Liver (tissue), 9 donors: ENCODE data around the gene DNM1L. TPM values are rescaled to one million over a fixed set of nuclear protein-coding genes. Genes with fewer than 3 reads are reported as not detected.
"Not testable (repeated sequence)": the region's sequence is repeated elsewhere in the genome, so short reads cannot be mapped to it uniquely, and the experiment has no call there.

Experiments used
- DNase-seq: peaks from one replicate; pipeline ENCODE4 v3.0.0-alpha.2; 2017; ENCODE audit warnings: low spot score
- H3K27ac ChIP-seq, 2 donors: one replicate each; pipeline ENCODE4 v1.7.0; 2013; ENCODE audit warnings: inconsistent platforms in 2 of 2, low read length in 2 of 2, control low read depth in 1 of 2, low read depth in 1 of 2, mild to moderate bottlenecking in 1 of 2
- H3K27me3 ChIP-seq, 4 donors: one replicate each; pipeline versions ENCODE4 v1.6.1 to v1.7.0; 2013; ENCODE audit warnings: low read length in 3 of 4, inconsistent platforms in 1 of 4, mild to moderate bottlenecking in 1 of 4, moderate library complexity in 1 of 4; ENCODE audit not compliant: control insufficient read depth in 4 of 4, insufficient read depth in 4 of 4
- H3K36me3 ChIP-seq, 4 donors: one replicate each; pipeline versions ENCODE4 v1.6.1 to v1.7.0; 2013; ENCODE audit warnings: low read length in 3 of 4, mild to moderate bottlenecking in 3 of 4, low read depth in 1 of 4, moderate library complexity in 1 of 4; ENCODE audit not compliant: control insufficient read depth in 4 of 4, insufficient read depth in 3 of 4
- H3K4me1 ChIP-seq, 4 donors: one replicate each; pipeline versions ENCODE4 v1.6.1 to v1.7.0; 2013; ENCODE audit warnings: low read length in 3 of 4, mild to moderate bottlenecking in 3 of 4, moderate library complexity in 1 of 4; ENCODE audit not compliant: control insufficient read depth in 4 of 4, insufficient read depth in 4 of 4
- H3K4me3 ChIP-seq, 3 donors: one replicate each; pipeline versions ENCODE4 v1.6.1 to v1.7.0; 2013; ENCODE audit warnings: low read length in 3 of 3, control low read depth in 1 of 3, low read depth in 1 of 3, mild to moderate bottlenecking in 1 of 3
- H3K9ac ChIP-seq, 2 donors: one replicate each; pipeline ENCODE4 v1.7.0; 2013; ENCODE audit warnings: low read length in 2 of 2, mild to moderate bottlenecking in 2 of 2, moderate library complexity in 2 of 2, control low read depth in 1 of 2, low read depth in 1 of 2
- H3K9me3 ChIP-seq, 4 donors: one replicate each; pipeline versions ENCODE4 v1.6.1 to v1.7.0; 2013; ENCODE audit warnings: low read length in 3 of 4; ENCODE audit not compliant: control insufficient read depth in 4 of 4
- EGR1 ChIP-seq, 2 donors: IDR thresholded peaks; 2 replicates each; pipeline ENCODE4 v1.6.1; 2016 to 2018; ENCODE audit warnings: antibody characterized with exemption in 2 of 2, low read depth in 2 of 2
- FOXA1 ChIP-seq: IDR thresholded peaks from 2 replicates; pipeline ENCODE4 v1.6.1; 2016; ENCODE audit warnings: antibody characterized with exemption
- FOXA2 ChIP-seq: IDR thresholded peaks from 2 replicates; pipeline ENCODE4 v1.6.1; 2016; ENCODE audit warnings: antibody characterized with exemption
- RAD21 ChIP-seq, 2 donors: IDR thresholded peaks; 2 replicates each; pipeline ENCODE4 v1.6.1; 2016; ENCODE audit warnings: antibody characterized with exemption in 2 of 2, mild to moderate bottlenecking in 2 of 2
- RXRA ChIP-seq, 2 donors: IDR thresholded peaks; 2 replicates each; pipeline ENCODE4 v1.6.1; 2017 to 2018; ENCODE audit warnings: antibody characterized with exemption in 2 of 2, mild to moderate bottlenecking in 1 of 2
- SP1 ChIP-seq: IDR thresholded peaks from 2 replicates; pipeline ENCODE4 v1.6.1; 2018; ENCODE audit warnings: antibody characterized with exemption, mild to moderate bottlenecking
- TAF1 ChIP-seq: conservative IDR thresholded peaks from 2 replicates; pipeline ENCODE4 v1.6.1; 2016; ENCODE audit warnings: antibody characterized with exemption, mild to moderate bottlenecking
- WGBS: extraction: QIAGEN DNeasy Blood & Tissue Kit; methylation state at CpG from one replicate; pipeline ENCODE4 v1.1.7; 2013; 5-methylcytosine and 5-hydroxymethylcytosine counted together
- polyA plus RNA-seq, 2 donors: library from polyadenylated mRNA; stranded (reverse) in 1 of 2; unstranded in 1 of 2; fragments of 200-250 nt in 1 of 2; fragments of >200 nt in 1 of 2; fragmentation: Nextera tagmentation in 1 of 2; extraction: Ambion mirVana in 1 of 2; gene quantifications; one replicate each; pipeline versions ENCODE4 v1.2.1 to v1.2.3, GENCODE V29; 2013 to 2015
- total RNA-seq, 2 donors: library from RNA; depleted of rRNA; stranded (reverse); fragments of >200 nt; gene quantifications; one replicate each; pipeline ENCODE4 v1.2.3, GENCODE V29; 2014
- TF ChIP-seq, protein P1 (sequence below): IDR thresholded peaks from 2 replicates; pipeline ENCODE4 v1.6.1; 2016; ENCODE audit warnings: antibody characterized with exemption
- TF ChIP-seq, protein P2 (sequence below): IDR thresholded peaks from 2 replicates; pipeline ENCODE4 v1.6.1; 2016; ENCODE audit warnings: antibody characterized with exemption
- TF ChIP-seq, protein P3 (sequence below): IDR thresholded peaks from 2 replicates; pipeline ENCODE4 v1.6.1; 2016; ENCODE audit warnings: antibody characterized with exemption, mild to moderate bottlenecking
- donor health status: healthy.
- donor health status: healthy.
- donor health status: healthy.
- donor health status: healthy.
- donor health status: healthy.

Gene DNM1L
- total and polyA plus RNA-seq, 4 donors = 9.5 to 33.9 (median 17.1) TPM

DNA sequence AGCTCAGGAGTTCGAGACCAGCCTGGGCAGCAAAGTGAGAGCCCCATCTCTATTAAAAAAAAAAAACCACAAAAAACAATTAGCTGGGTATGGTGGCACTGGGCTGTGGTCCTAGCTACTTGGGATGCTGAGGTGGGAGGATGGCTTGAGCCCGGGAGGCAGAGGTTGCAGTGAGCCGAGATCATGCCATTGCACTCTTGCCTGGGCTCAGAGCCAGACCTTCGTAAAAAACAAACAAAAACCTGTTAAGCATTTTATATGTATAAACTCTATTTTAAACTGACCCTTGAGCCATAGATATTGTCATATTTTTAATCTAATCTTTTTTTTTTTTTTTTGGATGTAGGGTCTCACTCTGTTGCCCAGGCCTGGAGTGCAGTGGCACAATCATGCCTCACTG lies 35.7 kb downstream of the DNM1L start:
- Histone ChIP-seq H3K4me1 (no peaks in the 10 kb centered on the region), H3K9ac (no peak overlapping the region), H3K9me3 (no peaks in the 10 kb centered on the region), H3K27ac (no peak overlapping the region), H3K4me3 (no peak overlapping the region), H3K36me3 (peaks cover 4 to 18% (median 9%) of the 10 kb centered on the region in 4 donors), H3K27me3 (no peaks in the 10 kb centered on the region)
- TF ChIP-seq, protein P1, sequence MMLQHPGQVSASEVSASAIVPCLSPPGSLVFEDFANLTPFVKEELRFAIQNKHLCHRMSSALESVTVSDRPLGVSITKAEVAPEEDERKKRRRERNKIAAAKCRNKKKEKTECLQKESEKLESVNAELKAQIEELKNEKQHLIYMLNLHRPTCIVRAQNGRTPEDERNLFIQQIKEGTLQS = no peak
- TF ChIP-seq EGR1 (IDR thresholded peaks at IDR 0.05; ENCODE audit: low read depth in 2 of 2) = no peak
- TF ChIP-seq SP1 = no peak
- WGBS = 72% methylated on average over 4 of the region's 4 CpGs
- no peak for DNase-seq

DNA sequence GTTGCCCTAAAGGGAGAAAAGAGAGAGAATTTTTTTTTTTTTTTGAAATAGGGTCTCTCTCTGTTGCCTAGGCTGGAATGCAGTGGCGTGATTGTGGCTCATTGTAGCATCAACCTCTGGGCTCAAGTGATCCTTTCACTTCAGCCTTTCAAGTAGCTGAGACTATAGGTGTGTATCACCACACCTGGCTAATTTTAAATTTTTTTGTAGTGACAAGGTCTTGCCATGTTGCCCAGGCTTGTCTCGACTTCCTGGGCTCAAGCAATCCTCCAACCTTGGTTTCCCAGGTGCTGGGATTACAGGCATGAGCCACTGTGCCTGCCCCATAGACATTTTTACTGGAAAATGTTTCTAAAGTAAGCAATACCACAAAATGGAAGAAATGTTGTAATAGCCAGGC lies 39.8 kb downstream of the DNM1L start:
- 95% methylated on average over 2 of the region's 2 CpGs for WGBS
- Histone ChIP-seq H3K4me3 (no peak overlapping the region), H3K36me3 (peaks cover 4 to 7% (median 5%) of the 10 kb centered on the region in 4 donors)

DNA sequence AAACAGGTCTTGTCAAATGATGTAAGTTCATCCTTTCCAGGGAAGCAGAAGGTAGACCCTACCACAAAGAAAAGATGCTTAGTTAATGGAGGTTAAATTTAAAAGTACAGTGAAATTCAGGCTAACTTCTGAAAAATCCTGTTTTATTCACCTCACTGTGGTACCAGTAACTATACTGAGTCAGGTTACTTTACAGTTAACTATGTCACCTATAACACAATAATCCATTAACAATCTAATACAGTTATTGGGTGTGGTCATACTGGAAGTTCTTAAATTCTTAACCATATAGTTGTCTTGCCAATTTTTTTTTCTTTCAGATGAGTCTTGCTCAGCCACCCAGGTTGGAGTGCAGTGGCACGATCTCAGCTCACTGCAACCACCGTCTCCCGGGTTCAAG lies 46.2 kb downstream of the DNM1L start:
- not testable (repeated sequence) for H3K4me3 ChIP-seq, H3K4me1 ChIP-seq, H3K9ac ChIP-seq, DNase-seq, H3K9me3 ChIP-seq, H3K27ac ChIP-seq, H3K27me3 ChIP-seq
- H3K36me3 ChIP-seq = peaks cover 7 to 25% (median 15%) of the 10 kb centered on the region in 4 donors
- WGBS = 96% methylated on average over 3 of the region's 3 CpGs

More for the DNA sequence above, 39.8 kb downstream of the DNM1L start:
- Histone ChIP-seq H3K27ac (no peak overlapping the region), H3K4me1 (no peaks in the 10 kb centered on the region), H3K27me3 (no peaks in the 10 kb centered on the region), H3K9me3 (no peaks in the 10 kb centered on the region), H3K9ac (no peak overlapping the region)
- DNase-seq = no peak
- TF ChIP-seq FOXA1 = no peak
- TF ChIP-seq, protein P2, sequence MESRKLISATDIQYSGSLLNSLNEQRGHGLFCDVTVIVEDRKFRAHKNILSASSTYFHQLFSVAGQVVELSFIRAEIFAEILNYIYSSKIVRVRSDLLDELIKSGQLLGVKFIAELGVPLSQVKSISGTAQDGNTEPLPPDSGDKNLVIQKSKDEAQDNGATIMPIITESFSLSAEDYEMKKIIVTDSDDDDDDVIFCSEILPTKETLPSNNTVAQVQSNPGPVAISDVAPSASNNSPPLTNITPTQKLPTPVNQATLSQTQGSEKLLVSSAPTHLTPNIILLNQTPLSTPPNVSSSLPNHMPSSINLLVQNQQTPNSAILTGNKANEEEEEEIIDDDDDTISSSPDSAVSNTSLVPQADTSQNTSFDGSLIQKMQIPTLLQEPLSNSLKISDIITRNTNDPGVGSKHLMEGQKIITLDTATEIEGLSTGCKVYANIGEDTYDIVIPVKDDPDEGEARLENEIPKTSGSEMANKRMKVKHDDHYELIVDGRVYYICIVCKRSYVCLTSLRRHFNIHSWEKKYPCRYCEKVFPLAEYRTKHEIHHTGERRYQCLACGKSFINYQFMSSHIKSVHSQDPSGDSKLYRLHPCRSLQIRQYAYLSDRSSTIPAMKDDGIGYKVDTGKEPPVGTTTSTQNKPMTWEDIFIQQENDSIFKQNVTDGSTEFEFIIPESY = no peak

DNA sequence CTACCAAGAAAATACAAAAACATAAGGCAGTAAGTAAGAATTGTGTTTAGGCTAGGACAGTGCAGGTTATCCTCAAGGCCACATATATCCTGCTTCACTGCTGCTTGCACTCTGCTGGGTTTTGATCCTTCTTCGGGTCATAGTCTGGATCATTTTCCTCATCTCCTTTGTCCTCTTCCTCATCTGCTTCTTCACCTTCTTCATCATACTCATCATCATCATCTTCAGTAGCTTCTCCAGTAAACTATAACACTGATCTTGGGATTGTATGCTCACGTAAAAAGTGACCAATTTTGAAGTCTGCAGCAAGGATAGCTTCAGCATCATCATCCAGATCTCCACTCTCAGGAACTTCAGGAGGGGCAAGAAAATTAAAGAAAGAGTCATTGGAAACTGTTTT lies 47.2 kb downstream of the DNM1L start:
- TF ChIP-seq TAF1 (no peak), RAD21 (IDR thresholded peaks at IDR 0.05) (no peak), RXRA (IDR thresholded peaks at IDR 0.05) (no peak), FOXA1 (no peak), EGR1 (IDR thresholded peaks at IDR 0.05; ENCODE audit: low read depth in 2 of 2) (no peak), FOXA2 (no peak)
- TF ChIP-seq, protein P3, sequence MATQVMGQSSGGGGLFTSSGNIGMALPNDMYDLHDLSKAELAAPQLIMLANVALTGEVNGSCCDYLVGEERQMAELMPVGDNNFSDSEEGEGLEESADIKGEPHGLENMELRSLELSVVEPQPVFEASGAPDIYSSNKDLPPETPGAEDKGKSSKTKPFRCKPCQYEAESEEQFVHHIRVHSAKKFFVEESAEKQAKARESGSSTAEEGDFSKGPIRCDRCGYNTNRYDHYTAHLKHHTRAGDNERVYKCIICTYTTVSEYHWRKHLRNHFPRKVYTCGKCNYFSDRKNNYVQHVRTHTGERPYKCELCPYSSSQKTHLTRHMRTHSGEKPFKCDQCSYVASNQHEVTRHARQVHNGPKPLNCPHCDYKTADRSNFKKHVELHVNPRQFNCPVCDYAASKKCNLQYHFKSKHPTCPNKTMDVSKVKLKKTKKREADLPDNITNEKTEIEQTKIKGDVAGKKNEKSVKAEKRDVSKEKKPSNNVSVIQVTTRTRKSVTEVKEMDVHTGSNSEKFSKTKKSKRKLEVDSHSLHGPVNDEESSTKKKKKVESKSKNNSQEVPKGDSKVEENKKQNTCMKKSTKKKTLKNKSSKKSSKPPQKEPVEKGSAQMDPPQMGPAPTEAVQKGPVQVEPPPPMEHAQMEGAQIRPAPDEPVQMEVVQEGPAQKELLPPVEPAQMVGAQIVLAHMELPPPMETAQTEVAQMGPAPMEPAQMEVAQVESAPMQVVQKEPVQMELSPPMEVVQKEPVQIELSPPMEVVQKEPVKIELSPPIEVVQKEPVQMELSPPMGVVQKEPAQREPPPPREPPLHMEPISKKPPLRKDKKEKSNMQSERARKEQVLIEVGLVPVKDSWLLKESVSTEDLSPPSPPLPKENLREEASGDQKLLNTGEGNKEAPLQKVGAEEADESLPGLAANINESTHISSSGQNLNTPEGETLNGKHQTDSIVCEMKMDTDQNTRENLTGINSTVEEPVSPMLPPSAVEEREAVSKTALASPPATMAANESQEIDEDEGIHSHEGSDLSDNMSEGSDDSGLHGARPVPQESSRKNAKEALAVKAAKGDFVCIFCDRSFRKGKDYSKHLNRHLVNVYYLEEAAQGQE = no peak
- TF ChIP-seq, protein P2 = no peak
- H3K4me3 ChIP-seq = no peak overlapping the region

More for the DNA sequence above, 47.2 kb downstream of the DNM1L start:
- H3K27ac ChIP-seq = no peak overlapping the region
- no peaks in the 10 kb centered on the region for H3K27me3 ChIP-seq
- WGBS = 98% methylated on average over 2 of the region's 2 CpGs
- no peaks in the 10 kb centered on the region for H3K9me3 ChIP-seq
- peaks cover 8 to 29% (median 17%) of the 10 kb centered on the region in 4 donors for H3K36me3 ChIP-seq
- no peak overlapping the region for H3K9ac ChIP-seq
- DNase-seq = no peak
- no peaks in the 10 kb centered on the region for H3K4me1 ChIP-seq
